A172 (cell line): ENCODE measurements around the gene TAF5L. TPM values are rescaled to one million over a fixed set of nuclear protein-coding genes. Genes with fewer than 3 reads are reported as not detected.

Experiments
- total RNA-seq: library from RNA; depleted of rRNA; stranded (reverse); fragments of >200 nt; shearing (Covaris generic); gene quantifications from 2 replicates; pipeline ENCODE4 v1.2.3, GENCODE V29; 2014; rRNA removed

The TAF5L gene
- total RNA-seq, 1 experiment from 2014 or later, result 24.4 TPM

Other genes with a start within 250 kb of the TAF5L start
- gene ACTA1, start 192.0 kb downstream of the TAF5L start, total RNA-seq, result not detected in 2 replicates
- 52.8 and 64.5 TPM in 2 replicates for gene NUP133, start 117.8 kb downstream of the TAF5L start, total RNA-seq
- gene ABCB10, start 67.4 kb downstream of the TAF5L start, total RNA-seq, result 52.0 and 53.3 TPM in 2 replicates
- 19.7 and 20.1 TPM in 2 replicates for gene URB2, start 125 bp upstream of the TAF5L start, total RNA-seq